ENCODE measurements around the gene PI4KA. TPM values are rescaled to one million over a fixed set of nuclear protein-coding genes. Genes with fewer than 3 reads are reported as not detected.
A peak's percentile ranks its signal among the peaks of the same experiment; 100 is the strongest.

The PI4KA gene
- total and polyA plus RNA-seq, 2 experiments from 2014 or later: 17.1 to 38.1 TPM

- peak; percentile 58 for ATAC-seq
- Histone ChIP-seq H3K9me2 (ENCODE audit: insufficient read depth) (no peaks in the 10 kb centered on the region), H3F3A (replicated peaks; ENCODE audit: low read depth) (no peaks in the 10 kb centered on the region), H2AFZ (no peak overlapping the region), H3K79me2 (replicated peaks; ENCODE audit: insufficient read depth) (no peaks in the 10 kb centered on the region), H3K4me3 (no peak overlapping the region), H4K20me1 (replicated peaks; ENCODE audit: insufficient read depth) (0 out of 2 replicates have a peak, but pooled peaks cover 6% of the 10 kb centered on the region), H3K36me3 (ENCODE audit: insufficient read depth) (no peaks in the 10 kb centered on the region), H3K27me3 (ENCODE audit: insufficient read depth) (no peaks in the 10 kb centered on the region), H3K4me2 (no peak overlapping the region), H3K27ac (ENCODE audit: low read depth) (no peak overlapping the region), H3K4me1 (ENCODE audit: insufficient read depth) (no peaks in the 10 kb centered on the region)
- no peak for TF ChIP-seq STAT1 (IDR thresholded peaks at IDR 0.05; ENCODE audit: unreplicated experiment)
- TF ChIP-seq ZNF462 (CRISPR knock-in tag; IDR thresholded peaks at IDR 0.05): no peak
- peak; percentile 10 to 22; a peak in 1 of 4 replicates for TF ChIP-seq CTCF (conservative IDR thresholded peaks at IDR 0.05; ENCODE audit: low read depth in 2 of 2)
- no peak overlapping the region for H3K4me3 Mint-ChIP-seq
- no peaks in the 10 kb centered on the region for H3K9me3 Mint-ChIP-seq
- H3K36me3 Mint-ChIP-seq (ENCODE audit: low read depth): peaks cover 4% of the 10 kb centered on the region; the same call in 2 of the 3 replicates
- H3K27me3 Mint-ChIP-seq (ENCODE audit: insufficient read depth, low read depth, poor library complexity): peaks cover 4% of the 10 kb centered on the region
- H3K27ac Mint-ChIP-seq: peak overlapping the region; percentile 46; the same call in 1 of the 2 replicates
- H3K4me1 Mint-ChIP-seq: no peaks in the 10 kb centered on the region
- DNase-seq (ENCODE audit: low spot score): peak; percentile 32
These were observed 64.6 kb downstream of the PI4KA start for GRCh38 chr22:20793748-20794649.
